ENCODE data around the gene EHBP1.

Gene EHBP1

DNA sequence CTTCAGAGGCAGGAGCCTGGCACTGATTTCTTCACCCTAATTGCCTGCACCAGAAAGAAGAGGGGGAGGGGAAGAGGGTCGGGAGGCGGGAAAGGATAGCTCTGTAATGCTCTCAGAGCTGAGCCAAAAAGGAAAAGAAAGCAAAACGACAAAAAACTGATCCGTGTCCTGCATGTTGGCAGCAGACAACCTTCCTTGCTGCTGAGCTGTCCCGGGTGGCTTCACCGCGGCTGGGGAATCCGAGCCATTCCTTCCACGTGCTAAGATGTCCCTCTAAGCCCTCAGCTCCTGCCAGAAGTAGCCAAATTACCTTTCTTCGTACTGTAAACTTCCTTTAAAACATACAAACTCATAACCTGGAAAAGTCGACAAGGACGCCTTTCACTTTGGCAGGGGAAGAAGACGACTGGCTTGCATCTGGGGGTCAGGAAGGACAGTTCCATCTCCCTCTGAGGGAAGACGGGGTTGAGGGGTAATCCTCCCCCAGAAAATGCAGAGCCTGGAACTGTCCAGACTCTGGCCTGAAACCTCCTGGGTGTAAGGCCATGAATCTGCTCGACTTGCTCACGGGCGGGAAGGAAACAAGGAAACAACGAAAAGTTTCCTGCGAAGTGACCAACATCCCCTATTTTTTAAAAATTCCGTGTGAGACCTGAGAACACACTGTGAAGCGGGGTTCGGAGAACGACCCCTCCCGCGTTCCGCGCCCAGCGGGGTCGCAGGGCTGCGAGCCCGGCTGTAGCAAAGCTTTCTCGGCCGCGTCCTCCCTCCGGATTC, 352.8 kb downstream of the EHBP1 start:
- H2AFZ ChIP-seq (ENCODE audit: low read length), result no peak overlapping the region

DNA sequence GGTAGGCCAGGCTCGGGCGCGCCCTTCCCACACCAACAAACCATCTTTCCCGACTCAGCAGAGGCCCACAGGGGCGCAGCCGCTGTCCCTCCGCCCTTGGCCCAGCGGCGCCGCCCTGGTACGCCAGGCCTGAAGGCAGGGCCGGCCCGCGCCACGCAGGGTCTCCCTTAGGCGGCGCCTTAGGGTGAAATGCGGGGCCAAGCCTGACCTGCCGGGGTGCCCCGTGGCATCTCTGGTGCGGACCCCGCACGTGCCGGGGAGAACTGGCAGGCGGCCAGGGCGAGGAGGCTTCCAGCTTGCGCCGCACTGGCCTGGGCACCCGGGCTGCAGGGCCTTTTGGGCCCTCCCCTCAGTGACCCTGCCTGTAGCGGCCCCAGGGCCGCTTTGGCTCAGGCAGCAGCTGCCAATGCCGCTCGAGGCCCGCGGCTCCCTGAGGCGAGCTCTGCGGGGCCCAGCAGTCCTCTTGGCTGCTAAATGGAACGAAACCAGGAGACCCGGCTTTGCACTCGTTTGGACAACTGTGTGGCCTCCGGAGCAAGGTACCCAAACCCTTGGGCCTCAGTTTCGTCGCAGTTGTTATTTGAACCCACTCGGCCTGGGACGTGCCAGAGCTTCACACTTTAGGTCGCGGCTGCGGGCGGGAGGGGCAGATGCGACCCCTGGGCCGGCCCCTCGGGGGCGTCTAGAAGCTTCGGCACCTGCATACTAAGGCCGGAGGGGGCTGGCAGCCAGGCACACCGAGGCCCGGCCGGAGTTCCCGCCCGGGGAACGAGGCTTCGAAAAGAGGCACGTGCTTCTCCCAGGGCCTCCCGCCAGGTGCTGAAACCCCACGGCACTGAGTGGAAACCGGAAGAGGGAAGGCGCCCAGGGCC, 353.6 kb downstream of the EHBP1 start:
- Histone ChIP-seq H3K9me3 (ENCODE audit: low read length) (no peaks in the 10 kb centered on the region), H3K4me1 (ENCODE audit: insufficient read depth, low read length, severe bottlenecking) (peaks cover 21% of the 10 kb centered on the region), H3F3A (ENCODE audit: insufficient read depth, low read length) (no peaks in the 10 kb centered on the region), H3K79me2 (ENCODE audit: insufficient read depth, low read length) (no peaks in the 10 kb centered on the region), H3K4me3 (ENCODE audit: low read depth, low read length, poor library complexity, severe bottlenecking) (peak overlapping the region; percentile 66), H3K27me3 (ENCODE audit: insufficient read depth, low read length) (no peaks in the 10 kb centered on the region), H2AFZ (ENCODE audit: low read length) (no peak overlapping the region), H3K36me3 (ENCODE audit: insufficient read depth, low read length) (peaks cover 32% of the 10 kb centered on the region), H3K9me2 (ENCODE audit: low read depth, low read length) (no peaks in the 10 kb centered on the region), H3K9ac (ENCODE audit: low read length) (peak overlapping the region; percentile 30; the same call in 1 of the 2 replicates), H3K27ac (ENCODE audit: low read depth, low read length, poor library complexity, severe bottlenecking) (no peak overlapping the region), H4K20me1 (ENCODE audit: insufficient read depth, low read length) (no peaks in the 10 kb centered on the region), H3K4me2 (ENCODE audit: low read length) (no peak overlapping the region)
- no peak for TF ChIP-seq EZH2 (IDR thresholded peaks at IDR 0.05; ENCODE audit: borderline replicate concordance, low read length)
- TF ChIP-seq, protein P1, sequence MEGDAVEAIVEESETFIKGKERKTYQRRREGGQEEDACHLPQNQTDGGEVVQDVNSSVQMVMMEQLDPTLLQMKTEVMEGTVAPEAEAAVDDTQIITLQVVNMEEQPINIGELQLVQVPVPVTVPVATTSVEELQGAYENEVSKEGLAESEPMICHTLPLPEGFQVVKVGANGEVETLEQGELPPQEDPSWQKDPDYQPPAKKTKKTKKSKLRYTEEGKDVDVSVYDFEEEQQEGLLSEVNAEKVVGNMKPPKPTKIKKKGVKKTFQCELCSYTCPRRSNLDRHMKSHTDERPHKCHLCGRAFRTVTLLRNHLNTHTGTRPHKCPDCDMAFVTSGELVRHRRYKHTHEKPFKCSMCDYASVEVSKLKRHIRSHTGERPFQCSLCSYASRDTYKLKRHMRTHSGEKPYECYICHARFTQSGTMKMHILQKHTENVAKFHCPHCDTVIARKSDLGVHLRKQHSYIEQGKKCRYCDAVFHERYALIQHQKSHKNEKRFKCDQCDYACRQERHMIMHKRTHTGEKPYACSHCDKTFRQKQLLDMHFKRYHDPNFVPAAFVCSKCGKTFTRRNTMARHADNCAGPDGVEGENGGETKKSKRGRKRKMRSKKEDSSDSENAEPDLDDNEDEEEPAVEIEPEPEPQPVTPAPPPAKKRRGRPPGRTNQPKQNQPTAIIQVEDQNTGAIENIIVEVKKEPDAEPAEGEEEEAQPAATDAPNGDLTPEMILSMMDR (IDR thresholded peaks at IDR 0.05; ENCODE audit: low read length), result no peak

More for the DNA sequence above, 352.8 kb downstream of the EHBP1 start:
- peaks cover 29% of the 10 kb centered on the region for H3K4me1 ChIP-seq (ENCODE audit: insufficient read depth, low read length, severe bottlenecking)
- H3F3A ChIP-seq (ENCODE audit: insufficient read depth, low read length), result no peaks in the 10 kb centered on the region
- no peak overlapping the region for H3K4me2 ChIP-seq (ENCODE audit: low read length)
- H4K20me1 ChIP-seq (ENCODE audit: insufficient read depth, low read length), result no peaks in the 10 kb centered on the region
- H3K27me3 ChIP-seq (ENCODE audit: insufficient read depth, low read length), result no peaks in the 10 kb centered on the region
- H3K79me2 ChIP-seq (ENCODE audit: insufficient read depth, low read length), result no peaks in the 10 kb centered on the region
- H3K9me2 ChIP-seq (ENCODE audit: low read depth, low read length), result no peaks in the 10 kb centered on the region
- TF ChIP-seq, protein P1 (IDR thresholded peaks at IDR 0.05; ENCODE audit: low read length), result no peak
- no peak for TF ChIP-seq EZH2 (IDR thresholded peaks at IDR 0.05; ENCODE audit: borderline replicate concordance, low read length)
- H3K9ac ChIP-seq (ENCODE audit: low read length), result no peak overlapping the region
- H3K27ac ChIP-seq (ENCODE audit: low read depth, low read length, poor library complexity, severe bottlenecking), result peak overlapping the region; percentile 79
- H3K9me3 ChIP-seq (ENCODE audit: low read length), result no peaks in the 10 kb centered on the region
- H3K4me3 ChIP-seq (ENCODE audit: low read depth, low read length, poor library complexity, severe bottlenecking), result no peak overlapping the region
- H3K36me3 ChIP-seq (ENCODE audit: insufficient read depth, low read length), result peaks cover 32% of the 10 kb centered on the region

DNA sequence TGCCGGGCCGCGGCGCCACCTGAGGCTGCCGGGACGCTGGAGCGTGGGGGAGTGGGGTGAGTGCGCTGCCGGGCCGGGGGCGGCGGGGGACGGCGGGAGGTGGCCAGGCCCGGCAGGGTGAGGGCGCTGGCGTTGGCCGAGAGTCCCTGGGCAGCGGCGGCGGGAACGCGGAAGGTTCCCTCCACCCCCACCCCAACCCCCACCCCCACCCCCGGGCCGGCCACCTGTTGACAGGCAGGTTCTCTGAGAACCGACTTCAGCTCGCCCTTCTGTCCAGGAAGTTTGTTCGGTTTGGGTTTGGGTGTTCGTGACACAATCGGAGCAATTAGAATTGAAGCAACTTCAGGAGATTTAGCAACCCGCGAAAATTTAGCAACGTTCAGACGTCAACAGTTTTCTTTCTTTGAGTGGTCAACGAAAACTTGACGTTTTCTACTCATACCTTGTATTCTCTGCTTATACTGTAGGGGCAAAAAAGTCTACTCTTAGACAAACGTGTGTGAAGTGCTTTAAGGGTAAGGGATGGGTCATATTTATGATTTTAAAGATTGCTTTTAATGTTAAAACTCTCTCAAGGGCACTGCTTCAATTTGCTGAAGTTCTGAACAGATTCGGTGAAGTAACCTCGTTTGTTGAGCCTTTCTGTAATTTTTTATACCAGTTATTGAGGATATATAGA, 354.4 kb downstream of the EHBP1 start:
- no peaks in the 10 kb centered on the region for H3K9me2 ChIP-seq (ENCODE audit: low read depth, low read length)
- H3K4me2 ChIP-seq (ENCODE audit: low read length), result peak overlapping the region; percentile 79
- H3K79me2 ChIP-seq (ENCODE audit: insufficient read depth, low read length), result no peaks in the 10 kb centered on the region
- H3F3A ChIP-seq (ENCODE audit: insufficient read depth, low read length), result no peaks in the 10 kb centered on the region
- H3K4me1 ChIP-seq (ENCODE audit: insufficient read depth, low read length, severe bottlenecking), result peaks cover 16% of the 10 kb centered on the region
- H3K9me3 ChIP-seq (ENCODE audit: low read length), result no peaks in the 10 kb centered on the region
- H3K27ac ChIP-seq (ENCODE audit: low read depth, low read length, poor library complexity, severe bottlenecking), result peak overlapping the region; percentile 85
- H3K4me3 ChIP-seq (ENCODE audit: low read depth, low read length, poor library complexity, severe bottlenecking), result peak overlapping the region; percentile 66
- no peaks in the 10 kb centered on the region for H3K27me3 ChIP-seq (ENCODE audit: insufficient read depth, low read length)
- TF ChIP-seq EZH2 (IDR thresholded peaks at IDR 0.05; ENCODE audit: borderline replicate concordance, low read length), result no peak
- TF ChIP-seq, protein P1 (IDR thresholded peaks at IDR 0.05; ENCODE audit: low read length), result no peak
- peaks cover 26% of the 10 kb centered on the region for H3K36me3 ChIP-seq (ENCODE audit: insufficient read depth, low read length)
- H3K9ac ChIP-seq (ENCODE audit: low read length), result peak overlapping the region; percentile 85
- H2AFZ ChIP-seq (ENCODE audit: low read length), result peak overlapping the region; percentile 94; the same call in 1 of the 2 replicates
- H4K20me1 ChIP-seq (ENCODE audit: insufficient read depth, low read length), result no peaks in the 10 kb centered on the region
